GM12878 (cell line): ENCODE data around the gene FGGY.

Source experiments
- BHLHE40 ChIP-seq, 2 experiments: fragments of 450-650 bp in 1 of 2; IDR thresholded peaks; 2 replicates each; pipeline ENCODE4 v1.6.1; 2011 to 2017; ENCODE audit warnings: low read depth in 2 of 2, borderline replicate concordance in 1 of 2, improper control_type of control experiment in 1 of 2, low read length in 1 of 2, mild to moderate bottlenecking in 1 of 2
- GATAD2B ChIP-seq: fragments of 450-650 bp; conservative IDR thresholded peaks from 2 replicates; pipeline ENCODE4 v1.6.1; 2017; ENCODE audit warnings: low read depth, mild to moderate bottlenecking, moderate library complexity
- KAT2A ChIP-seq: conservative IDR thresholded peaks from 2 replicates; pipeline ENCODE4 v1.6.1; 2011; ENCODE audit warnings: low read depth, low read length; ENCODE audit not compliant: control insufficient read depth
- MXI1 ChIP-seq: fragments of 150-350 bp; IDR thresholded peaks from 2 replicates; pipeline ENCODE4 v1.6.1; 2011; ENCODE audit warnings: low read depth, mild to moderate bottlenecking, inconsistent platforms, low read length, improper control_type of control experiment
- NR2F1 ChIP-seq: fragments of 450-650 bp; conservative IDR thresholded peaks from 2 replicates; pipeline ENCODE4 v1.6.1; 2017; ENCODE audit warnings: mild to moderate bottlenecking

GRCh38 chr1:59657873-59658465 lies 361.1 kb downstream of the FGGY start:
- no peak for TF ChIP-seq BHLHE40 (IDR thresholded peaks at IDR 0.05; ENCODE audit: borderline replicate concordance in 1 of 2, low read depth in 2 of 2, low read length in 1 of 2)
- TF ChIP-seq GATAD2B: no peak
- TF ChIP-seq NR2F1: no peak
- TF ChIP-seq MXI1: no peak
- TF ChIP-seq KAT2A: no peak
